NCI-H748 (cell line): ENCODE results near the gene SPEG.
A peak's percentile ranks its signal among the peaks of the same experiment; 100 is the strongest.

Experiments used
- DNase-seq: peaks from one replicate; lab custom pipeline; 2025; ENCODE audit not compliant: unreplicated experiment; lab: John Stamatoyannopoulos, UW

The SPEG gene

GRCh38 chr2:219423652-219424377, 10.8 kb upstream of the SPEG start:
- DNase-seq, result peak; percentile 5

- no peak for DNase-seq
Observed at GRCh38 chr2:219425238-219426067, 9.2 kb upstream of the SPEG start.

- no peak for DNase-seq
Observed at GRCh38 chr2:219426068-219426443, 8.6 kb upstream of the SPEG start.

- no peak for DNase-seq
Observed at GRCh38 chr2:219426534-219427136, 8.0 kb upstream of the SPEG start.

- no peak for DNase-seq
Observed at GRCh38 chr2:219428469-219428868, 6.2 kb upstream of the SPEG start.

- no peak for DNase-seq
Observed at GRCh38 chr2:219429958-219430606, 4.6 kb upstream of the SPEG start.

- DNase-seq, result peak; percentile 18
Observed at GRCh38 chr2:219430633-219431615, 3.7 kb upstream of the SPEG start.

- DNase-seq, result peak; percentile 37
Observed at GRCh38 chr2:219433666-219434467, 776 bp upstream of the SPEG start.

- no peak for DNase-seq
Observed at GRCh38 chr2:219434468-219434717, 250 bp upstream of the SPEG start.

GRCh38 chr2:219435701-219436100, 1.1 kb downstream of the SPEG start:
- DNase-seq, result no peak

GRCh38 chr2:219436491-219436890, 1.8 kb downstream of the SPEG start:
- no peak for DNase-seq

- no peak for DNase-seq
Observed at GRCh38 chr2:219437141-219437540, 2.5 kb downstream of the SPEG start.

GRCh38 chr2:219437690-219438206, 3.1 kb downstream of the SPEG start:
- DNase-seq, result no peak

GRCh38 chr2:219438453-219438852, 3.8 kb downstream of the SPEG start:
- DNase-seq, result no peak

GRCh38 chr2:219439506-219439905, 4.9 kb downstream of the SPEG start:
- no peak for DNase-seq

- peak; percentile 47 for DNase-seq
Observed at GRCh38 chr2:219440388-219441256, 6.0 kb downstream of the SPEG start.

GRCh38 chr2:219441451-219442255, 7.0 kb downstream of the SPEG start:
- DNase-seq, result peak; percentile 65
